Suprapubic skin (tissue), 4 donors: ENCODE data around the gene SLC2A8.

Experiments used
- EP300 ChIP-seq: sonication (generic); formaldehyde crosslinking; IDR thresholded peaks from one replicate; pipeline ENCODE4 v1.6.1; 2017; ENCODE audit warnings: antibody characterized with exemption
- POLR2A ChIP-seq, 2 donors: fragments of 450-650 bp; IDR thresholded peaks; one replicate each; pipeline ENCODE4 v1.6.1; 2017; ENCODE audit warnings: antibody characterized with exemption in 2 of 2, mild to moderate bottlenecking in 2 of 2, moderate library complexity in 2 of 2
- POLR2AphosphoS5 ChIP-seq, 3 donors: sonication (generic); formaldehyde crosslinking; IDR thresholded peaks; one replicate each; pipeline ENCODE4 v1.6.1; 2017; ENCODE audit warnings: antibody characterized with exemption in 3 of 3
- TF ChIP-seq, protein P1 (sequence below), 2 donors: fragments of 200-600 bp in 1 of 2; fragments of 450-650 bp in 1 of 2; sonication (generic) in 1 of 2; IDR thresholded peaks; one replicate each; pipeline ENCODE4 v1.5.1; 2016 to 2019; ENCODE audit warnings: antibody characterized with exemption in 2 of 2, mild to moderate bottlenecking in 1 of 2, moderate library complexity in 1 of 2

DNA sequence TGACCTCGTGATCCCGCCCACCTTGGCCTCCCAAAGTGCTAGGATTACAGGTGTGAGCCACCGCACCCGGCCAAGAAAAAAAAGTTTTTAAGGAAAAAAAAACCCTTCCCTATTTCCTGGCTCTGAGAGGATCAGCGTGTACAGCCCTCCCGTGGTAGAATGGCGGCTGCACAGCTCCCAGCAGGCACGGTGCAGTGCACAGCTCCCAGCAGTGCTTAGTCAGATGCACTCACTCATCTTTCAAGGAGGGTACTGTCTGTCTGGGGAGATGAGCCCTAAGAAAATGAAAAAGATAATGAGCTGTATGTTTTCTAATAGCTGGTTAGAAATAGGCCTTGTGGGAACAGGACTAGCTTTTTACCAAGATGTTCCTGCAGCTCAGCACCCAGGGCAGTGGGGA, 36.7 kb upstream of the SLC2A8 start:
- TF ChIP-seq POLR2AphosphoS5 (IDR thresholded peaks at IDR 0.05) (no peak), EP300 (no peak), POLR2A (IDR thresholded peaks at IDR 0.05) (no peak)
- TF ChIP-seq, protein P1, sequence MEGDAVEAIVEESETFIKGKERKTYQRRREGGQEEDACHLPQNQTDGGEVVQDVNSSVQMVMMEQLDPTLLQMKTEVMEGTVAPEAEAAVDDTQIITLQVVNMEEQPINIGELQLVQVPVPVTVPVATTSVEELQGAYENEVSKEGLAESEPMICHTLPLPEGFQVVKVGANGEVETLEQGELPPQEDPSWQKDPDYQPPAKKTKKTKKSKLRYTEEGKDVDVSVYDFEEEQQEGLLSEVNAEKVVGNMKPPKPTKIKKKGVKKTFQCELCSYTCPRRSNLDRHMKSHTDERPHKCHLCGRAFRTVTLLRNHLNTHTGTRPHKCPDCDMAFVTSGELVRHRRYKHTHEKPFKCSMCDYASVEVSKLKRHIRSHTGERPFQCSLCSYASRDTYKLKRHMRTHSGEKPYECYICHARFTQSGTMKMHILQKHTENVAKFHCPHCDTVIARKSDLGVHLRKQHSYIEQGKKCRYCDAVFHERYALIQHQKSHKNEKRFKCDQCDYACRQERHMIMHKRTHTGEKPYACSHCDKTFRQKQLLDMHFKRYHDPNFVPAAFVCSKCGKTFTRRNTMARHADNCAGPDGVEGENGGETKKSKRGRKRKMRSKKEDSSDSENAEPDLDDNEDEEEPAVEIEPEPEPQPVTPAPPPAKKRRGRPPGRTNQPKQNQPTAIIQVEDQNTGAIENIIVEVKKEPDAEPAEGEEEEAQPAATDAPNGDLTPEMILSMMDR (IDR thresholded peaks at IDR 0.05): no peak
